GM12872 (cell line): ENCODE results near the gene SPATS2L.

Experiments
- CTCF ChIP-seq: IDR thresholded peaks from 3 replicates; pipeline ENCODE4 v1.5.1; 2011; ENCODE audit warnings: low read depth, mild to moderate bottlenecking, low read length, moderate library complexity; ENCODE audit not compliant: insufficient read depth

The SPATS2L gene

GRCh38 chr2:200276472-200276871 is 30.0 kb upstream of the SPATS2L start:
- no peak for TF ChIP-seq CTCF

DNA sequence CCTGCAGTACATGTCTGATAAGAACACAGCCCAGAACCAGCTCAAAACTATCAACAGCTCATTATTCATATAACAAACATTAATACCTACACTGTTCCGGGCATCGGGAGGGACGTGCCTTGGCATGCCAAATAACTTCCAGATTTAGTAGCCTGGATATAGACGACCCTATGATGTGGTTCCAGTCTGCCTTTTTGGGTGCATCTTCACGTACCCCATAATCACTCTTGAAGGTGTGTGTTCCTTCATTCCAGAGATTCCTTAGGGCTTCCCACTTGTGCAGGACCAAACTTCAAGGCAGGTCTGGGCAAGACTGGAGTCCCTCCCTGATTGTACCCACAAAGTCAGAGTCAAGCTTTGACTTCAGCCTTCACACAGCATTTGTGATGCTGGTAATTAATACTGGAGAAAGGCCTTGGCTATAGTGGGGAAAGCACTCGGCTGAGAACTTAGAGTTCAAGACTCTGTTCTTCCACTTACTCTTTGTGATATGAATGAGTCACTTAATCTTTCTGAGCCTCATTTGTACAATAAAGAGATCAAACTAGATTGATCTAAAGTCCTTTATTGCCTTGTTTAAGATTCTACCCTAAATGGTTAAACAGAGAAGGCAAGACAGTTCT is 27.7 kb upstream of the SPATS2L start:
- no peak for TF ChIP-seq CTCF

GRCh38 chr2:200279857-200280256 is 26.6 kb upstream of the SPATS2L start:
- TF ChIP-seq CTCF = no peak

DNA sequence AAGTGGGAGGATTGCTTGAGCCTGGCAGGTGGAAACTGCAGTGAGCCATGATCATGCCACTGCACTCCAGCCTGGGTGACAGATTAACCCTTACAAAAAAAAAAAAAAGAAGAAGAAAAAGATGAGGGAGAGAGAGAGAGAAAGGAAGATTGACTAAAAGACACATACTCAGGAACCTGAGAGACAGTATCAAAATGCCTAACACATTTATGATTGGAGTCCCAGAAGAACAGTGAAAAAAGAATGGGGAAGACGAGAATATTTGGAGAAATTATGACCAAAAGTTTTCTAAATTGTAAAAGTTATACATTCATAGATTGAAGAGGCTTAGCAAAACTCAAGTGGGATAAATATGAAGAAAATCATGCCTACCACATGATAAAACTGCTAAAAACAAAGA is 19.9 kb upstream of the SPATS2L start:
- TF ChIP-seq CTCF = no peak

DNA sequence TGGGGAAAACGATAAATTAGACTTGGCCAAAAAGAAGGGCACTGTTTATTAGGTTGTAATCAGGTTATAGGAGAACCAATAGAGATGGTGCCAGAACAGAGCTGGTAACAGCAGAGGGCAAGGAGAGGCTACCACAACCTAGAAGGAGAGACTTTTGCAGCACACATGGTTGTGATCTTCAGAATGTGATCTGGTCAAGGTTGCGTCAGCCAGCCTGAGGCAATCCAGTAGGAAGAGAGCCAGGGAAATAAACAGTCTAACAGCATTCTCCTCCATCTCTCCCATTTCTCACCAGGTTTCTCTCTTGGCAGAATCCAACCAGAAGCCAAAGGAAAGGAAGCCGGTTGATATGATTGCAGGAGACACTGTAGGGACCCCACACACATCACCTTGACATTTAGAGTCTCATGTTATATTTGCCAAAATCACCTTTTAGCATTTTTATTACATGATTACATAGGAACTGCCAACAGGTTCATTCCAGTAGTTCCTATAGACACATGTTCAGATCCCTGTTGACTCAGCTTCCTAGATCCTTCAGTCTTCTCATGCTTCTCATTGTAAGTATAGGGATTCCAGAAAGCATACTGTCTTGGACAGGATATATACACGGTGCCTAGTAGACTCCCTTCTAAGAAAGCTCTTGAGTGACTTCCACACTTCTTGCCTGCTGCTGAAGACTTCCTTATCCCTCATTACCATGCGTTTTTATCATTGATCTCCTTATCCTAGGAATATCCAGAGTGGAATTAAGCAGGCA is 17.6 kb upstream of the SPATS2L start:
- no peak for TF ChIP-seq CTCF

DNA sequence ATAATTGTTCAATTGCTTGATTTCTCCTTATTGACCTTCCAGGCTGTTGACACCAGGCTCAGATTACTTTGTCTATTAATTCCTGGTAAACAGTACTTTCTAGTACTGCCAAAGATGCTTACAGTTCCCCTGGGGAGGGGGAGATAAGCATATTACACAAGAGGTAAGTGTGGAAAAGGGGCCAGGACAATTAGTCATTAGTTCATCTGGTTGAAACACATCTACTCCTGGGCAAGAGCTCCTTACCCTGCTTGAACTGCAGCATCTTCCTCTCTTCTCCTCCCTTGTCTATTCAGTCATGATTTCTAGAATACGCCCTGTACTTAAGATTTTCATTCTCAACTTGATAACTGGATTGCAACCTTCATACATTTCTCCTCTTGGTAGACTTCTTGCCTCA is 10.4 kb upstream of the SPATS2L start:
- no peak for TF ChIP-seq CTCF

GRCh38 chr2:200297100-200297499 is 9.4 kb upstream of the SPATS2L start:
- TF ChIP-seq CTCF = no peak
